ENCODE results near the gene EEIG2.

Gene EEIG2

DNA sequence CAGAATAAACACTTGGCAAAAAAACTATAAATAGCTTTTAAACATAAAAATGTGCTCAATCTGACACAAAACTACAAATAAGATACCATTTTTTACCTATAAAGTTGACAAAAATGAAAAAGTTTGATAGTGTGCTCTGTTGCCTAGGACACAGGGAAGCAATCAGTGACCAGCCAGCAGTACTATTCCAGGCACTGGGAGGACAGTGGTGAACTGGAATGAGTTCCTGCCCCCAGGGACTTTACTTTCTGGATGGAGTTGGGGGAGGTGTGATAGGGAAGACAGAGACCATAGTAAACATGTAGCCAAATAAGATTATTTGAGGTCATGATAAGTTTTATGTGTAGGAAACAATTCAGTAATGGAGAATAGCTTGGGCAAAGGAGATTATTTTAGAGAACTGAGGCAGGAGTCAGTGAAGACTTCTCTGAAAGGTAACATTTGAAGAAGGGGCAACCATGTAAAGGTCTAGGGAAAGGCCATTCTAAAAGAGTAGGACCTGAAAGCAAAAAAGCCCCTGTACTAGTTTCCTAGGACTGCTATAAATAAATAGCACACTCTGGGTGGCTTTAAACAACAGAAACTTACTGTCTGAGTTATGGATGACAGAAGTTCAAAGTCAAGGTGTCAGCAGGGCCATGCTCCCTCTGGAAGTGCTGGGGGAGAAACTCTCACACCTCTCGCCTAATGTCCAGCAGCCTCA is 42.0 kb downstream of the EEIG2 start:
- no peaks in the 10 kb centered on the region for H3K27me3 ChIP-seq (replicated peaks; ENCODE audit: insufficient read depth, low read length)
- H3K9ac ChIP-seq (ENCODE audit: low read length), result no peak overlapping the region
- 0 out of 2 replicates have a peak, but pooled peaks cover 9% of the 10 kb centered on the region for H3K4me1 ChIP-seq (ENCODE audit: low read length)
- TF ChIP-seq, protein P1, sequence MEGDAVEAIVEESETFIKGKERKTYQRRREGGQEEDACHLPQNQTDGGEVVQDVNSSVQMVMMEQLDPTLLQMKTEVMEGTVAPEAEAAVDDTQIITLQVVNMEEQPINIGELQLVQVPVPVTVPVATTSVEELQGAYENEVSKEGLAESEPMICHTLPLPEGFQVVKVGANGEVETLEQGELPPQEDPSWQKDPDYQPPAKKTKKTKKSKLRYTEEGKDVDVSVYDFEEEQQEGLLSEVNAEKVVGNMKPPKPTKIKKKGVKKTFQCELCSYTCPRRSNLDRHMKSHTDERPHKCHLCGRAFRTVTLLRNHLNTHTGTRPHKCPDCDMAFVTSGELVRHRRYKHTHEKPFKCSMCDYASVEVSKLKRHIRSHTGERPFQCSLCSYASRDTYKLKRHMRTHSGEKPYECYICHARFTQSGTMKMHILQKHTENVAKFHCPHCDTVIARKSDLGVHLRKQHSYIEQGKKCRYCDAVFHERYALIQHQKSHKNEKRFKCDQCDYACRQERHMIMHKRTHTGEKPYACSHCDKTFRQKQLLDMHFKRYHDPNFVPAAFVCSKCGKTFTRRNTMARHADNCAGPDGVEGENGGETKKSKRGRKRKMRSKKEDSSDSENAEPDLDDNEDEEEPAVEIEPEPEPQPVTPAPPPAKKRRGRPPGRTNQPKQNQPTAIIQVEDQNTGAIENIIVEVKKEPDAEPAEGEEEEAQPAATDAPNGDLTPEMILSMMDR (IDR thresholded peaks at IDR 0.05; ENCODE audit: low read length), result no peak
- H3K4me2 ChIP-seq (ENCODE audit: low read depth, low read length), result no peak overlapping the region
- no peak overlapping the region for H2AFZ ChIP-seq (ENCODE audit: low read length)
- no peak overlapping the region for H3K27ac ChIP-seq (ENCODE audit: low read length)
- no peaks in the 10 kb centered on the region for H3K36me3 ChIP-seq (replicated peaks; ENCODE audit: insufficient read depth, low read length)
- no peaks in the 10 kb centered on the region for H3K9me2 ChIP-seq (replicated peaks; ENCODE audit: insufficient read depth, low read length)
- no peaks in the 10 kb centered on the region for H3K9me3 ChIP-seq (replicated peaks; ENCODE audit: insufficient read depth, low read length)
- no peaks in the 10 kb centered on the region for H3K79me2 ChIP-seq (ENCODE audit: low read length)
- H4K20me1 ChIP-seq (ENCODE audit: insufficient read depth, low read length), result no peaks in the 10 kb centered on the region
- no peaks in the 10 kb centered on the region for H3F3A ChIP-seq (ENCODE audit: insufficient read depth, low read length)
- no peak overlapping the region for H3K4me3 ChIP-seq (ENCODE audit: low read length)
- DNase-seq, result no peak

DNA sequence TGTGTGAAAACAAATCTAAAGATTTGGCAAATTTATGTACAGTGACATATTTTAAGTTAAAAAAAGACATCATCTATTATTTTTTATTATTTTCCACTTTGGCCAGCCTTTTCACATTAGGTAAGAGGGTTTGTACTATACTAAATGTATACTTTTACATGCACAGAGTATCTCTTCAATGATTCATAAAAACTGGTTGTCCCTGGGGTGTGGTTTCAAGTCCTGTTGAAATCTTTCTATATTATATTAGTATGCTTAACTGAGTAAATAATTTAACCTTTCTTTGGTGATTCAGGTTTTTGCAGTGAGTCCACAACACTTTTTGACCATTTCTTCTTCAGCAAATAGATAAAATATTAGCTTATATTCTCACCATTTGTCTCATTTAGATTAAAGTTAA is 45.7 kb downstream of the EEIG2 start:
- Histone ChIP-seq H3K9me2 (replicated peaks; ENCODE audit: insufficient read depth, low read length) (no peaks in the 10 kb centered on the region), H3K9ac (ENCODE audit: low read length) (no peak overlapping the region), H3K4me3 (ENCODE audit: low read length) (no peak overlapping the region), H3K36me3 (replicated peaks; ENCODE audit: insufficient read depth, low read length) (no peaks in the 10 kb centered on the region), H4K20me1 (ENCODE audit: insufficient read depth, low read length) (no peaks in the 10 kb centered on the region), H3K79me2 (ENCODE audit: low read length) (no peaks in the 10 kb centered on the region), H3K4me1 (ENCODE audit: low read length) (0 out of 2 replicates have a peak, but pooled peaks cover 9% of the 10 kb centered on the region), H3F3A (ENCODE audit: insufficient read depth, low read length) (no peaks in the 10 kb centered on the region), H3K27ac (ENCODE audit: low read length) (no peak overlapping the region), H3K9me3 (replicated peaks; ENCODE audit: insufficient read depth, low read length) (no peaks in the 10 kb centered on the region), H2AFZ (ENCODE audit: low read length) (no peak overlapping the region), H3K27me3 (replicated peaks; ENCODE audit: insufficient read depth, low read length) (no peaks in the 10 kb centered on the region), H3K4me2 (ENCODE audit: low read depth, low read length) (no peak overlapping the region)
- DNase-seq, result no peak
- no peak for TF ChIP-seq EZH2 (optimal IDR thresholded peaks at IDR 0.05; ENCODE audit: low read depth, low read length)
- TF ChIP-seq, protein P1 (IDR thresholded peaks at IDR 0.05; ENCODE audit: low read length), result no peak
- TF ChIP-seq EZH2phosphoT487 (IDR thresholded peaks at IDR 0.05; ENCODE audit: low read length), result no peak

DNA sequence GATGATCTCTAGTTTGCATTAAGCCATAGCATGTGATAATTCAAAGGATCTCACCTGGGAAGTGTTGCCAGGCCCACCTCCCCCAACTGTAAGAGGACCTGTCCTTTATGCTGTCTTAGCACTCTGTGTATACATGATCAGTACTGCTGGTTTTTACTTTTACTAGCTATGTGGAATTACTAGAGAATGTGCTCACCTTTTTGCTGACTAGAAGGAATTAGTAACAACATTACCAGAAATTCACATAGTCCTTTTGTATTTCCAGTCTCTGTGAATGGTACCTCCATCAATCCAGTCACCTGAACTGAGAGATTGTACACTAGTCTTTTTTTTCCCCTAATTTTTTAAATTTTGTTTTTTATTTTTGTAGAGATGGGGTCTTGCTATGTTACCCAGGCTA is 46.6 kb downstream of the EEIG2 start:
- Histone ChIP-seq H3K4me2 (ENCODE audit: low read depth, low read length) (no peak overlapping the region), H2AFZ (ENCODE audit: low read length) (no peak overlapping the region), H3K9ac (ENCODE audit: low read length) (no peak overlapping the region), H3K9me3 (replicated peaks; ENCODE audit: insufficient read depth, low read length) (no peaks in the 10 kb centered on the region), H3K9me2 (replicated peaks; ENCODE audit: insufficient read depth, low read length) (no peaks in the 10 kb centered on the region), H3K27ac (ENCODE audit: low read length) (no peak overlapping the region), H3K36me3 (replicated peaks; ENCODE audit: insufficient read depth, low read length) (no peaks in the 10 kb centered on the region), H3K4me3 (ENCODE audit: low read length) (no peak overlapping the region), H3K79me2 (ENCODE audit: low read length) (no peaks in the 10 kb centered on the region), H3K4me1 (ENCODE audit: low read length) (0 out of 2 replicates have a peak, but pooled peaks cover 9% of the 10 kb centered on the region), H3F3A (ENCODE audit: insufficient read depth, low read length) (no peaks in the 10 kb centered on the region), H3K27me3 (replicated peaks; ENCODE audit: insufficient read depth, low read length) (no peaks in the 10 kb centered on the region), H4K20me1 (ENCODE audit: insufficient read depth, low read length) (no peaks in the 10 kb centered on the region)
- TF ChIP-seq, protein P1 (IDR thresholded peaks at IDR 0.05; ENCODE audit: low read length), result no peak
- TF ChIP-seq EZH2 (optimal IDR thresholded peaks at IDR 0.05; ENCODE audit: low read depth, low read length) (no peak), EZH2phosphoT487 (IDR thresholded peaks at IDR 0.05; ENCODE audit: low read length) (no peak)
- DNase-seq, result no peak

Measured in MM.1S (cell line).